Activated T-cell treated with anti-CD3 and anti-CD28 coated beads, Interleukin-2, amount 50 U/mL, for 24 hours (primary cell): ENCODE data around the gene LONP2.

ENCODE experiments used
- DNase-seq: peaks from one replicate; pipeline ENCODE4 v3.0.0-alpha.2; 2020
- H3K27ac Mint-ChIP-seq: 2 replicates; pipeline ENCODE4 v1.8.0; 2020; ENCODE audit warnings: mild to moderate bottlenecking, mixed read lengths
- H3K27me3 Mint-ChIP-seq: 2 replicates; pipeline ENCODE4 v1.8.0; 2020; ENCODE audit warnings: mixed read lengths
- H3K36me3 Mint-ChIP-seq: 2 replicates; pipeline ENCODE4 v1.8.0; 2020; ENCODE audit warnings: low read depth, mixed read lengths
- H3K4me1 Mint-ChIP-seq: 2 replicates; pipeline ENCODE4 v1.8.0; 2020; ENCODE audit warnings: low read depth, mixed read lengths
- H3K4me3 Mint-ChIP-seq: 2 replicates; pipeline ENCODE4 v1.8.0; 2020; ENCODE audit warnings: mild to moderate bottlenecking, moderate library complexity, mixed read lengths
- H3K9me3 Mint-ChIP-seq: 2 replicates; pipeline ENCODE4 v1.8.0; 2020; ENCODE audit warnings: mixed read lengths

LONP2 gene

DNA sequence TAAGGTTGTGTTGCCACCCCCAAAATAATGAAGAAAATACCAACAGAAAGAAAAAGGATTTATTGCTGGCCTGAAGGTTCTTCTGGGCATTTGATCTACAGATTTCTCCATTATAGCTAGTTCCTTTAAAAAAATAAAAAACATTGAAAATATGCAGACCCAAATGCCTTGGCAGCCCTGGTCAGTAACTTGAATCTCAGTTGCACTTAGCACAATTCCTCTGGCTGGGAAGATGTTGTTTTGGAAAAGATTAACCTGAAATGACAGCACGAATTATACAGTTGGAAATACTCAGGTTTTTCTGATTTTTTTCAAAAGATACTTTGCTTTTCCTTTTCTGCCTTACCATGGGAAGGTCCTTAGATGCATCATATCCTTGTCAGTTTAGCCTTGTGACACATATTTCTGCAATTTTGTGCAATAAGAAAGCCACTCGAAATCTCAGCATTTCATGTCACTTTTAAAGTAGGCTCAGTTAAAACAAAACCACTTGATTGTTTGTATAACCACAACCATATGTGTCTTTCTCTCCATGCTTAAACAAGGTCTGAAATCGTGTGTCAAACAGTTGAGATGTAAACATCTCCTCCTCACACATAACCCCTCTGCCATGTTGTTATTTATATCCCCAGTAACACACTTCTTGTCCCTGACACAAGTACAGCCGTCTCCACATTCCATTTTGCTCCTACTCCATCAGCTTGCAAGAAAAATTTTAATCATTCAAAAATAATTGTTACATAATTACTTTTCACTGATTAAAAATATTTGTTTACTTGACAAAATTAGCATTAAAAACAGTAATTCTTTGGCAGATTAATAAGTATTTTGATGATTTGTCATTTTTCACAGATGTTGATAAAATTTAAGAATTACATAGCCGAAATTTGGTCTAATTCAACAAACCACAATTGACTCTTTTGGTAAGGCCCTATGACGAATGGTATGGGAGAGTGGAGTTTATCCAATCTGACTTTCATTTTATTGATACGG is 80.0 kb downstream of the LONP2 start:
- H3K4me3 Mint-ChIP-seq = no peak overlapping the region
- H3K9me3 Mint-ChIP-seq = no peaks in the 10 kb centered on the region
- H3K36me3 Mint-ChIP-seq = peaks cover 52% of the 10 kb centered on the region
- H3K27ac Mint-ChIP-seq = peak overlapping the region; percentile 14
- H3K27me3 Mint-ChIP-seq = no peaks in the 10 kb centered on the region
- peaks cover 30% of the 10 kb centered on the region for H3K4me1 Mint-ChIP-seq
- DNase-seq = no peak

GRCh38 chr16:48326915-48327314 is 82.8 kb downstream of the LONP2 start:
- no peak overlapping the region for H3K27ac Mint-ChIP-seq
- peaks cover 64% of the 10 kb centered on the region for H3K36me3 Mint-ChIP-seq
- DNase-seq = no peak
- no peaks in the 10 kb centered on the region for H3K27me3 Mint-ChIP-seq
- no peak overlapping the region for H3K4me3 Mint-ChIP-seq
- no peaks in the 10 kb centered on the region for H3K9me3 Mint-ChIP-seq
- peaks cover 35% of the 10 kb centered on the region for H3K4me1 Mint-ChIP-seq

GRCh38 chr16:48329138-48329537 is 85.0 kb downstream of the LONP2 start:
- peaks cover 25% of the 10 kb centered on the region for H3K4me1 Mint-ChIP-seq
- peaks cover 61% of the 10 kb centered on the region for H3K36me3 Mint-ChIP-seq
- DNase-seq = no peak
- H3K27me3 Mint-ChIP-seq = no peaks in the 10 kb centered on the region
- H3K9me3 Mint-ChIP-seq = no peaks in the 10 kb centered on the region
- no peak overlapping the region for H3K27ac Mint-ChIP-seq
- H3K4me3 Mint-ChIP-seq = no peak overlapping the region

GRCh38 chr16:48330189-48330840 is 86.2 kb downstream of the LONP2 start:
- H3K4me1 Mint-ChIP-seq = peaks cover 20% of the 10 kb centered on the region
- H3K9me3 Mint-ChIP-seq = no peaks in the 10 kb centered on the region
- no peak for DNase-seq
- H3K36me3 Mint-ChIP-seq = peaks cover 62% of the 10 kb centered on the region
- peak overlapping the region; percentile 40 for H3K27ac Mint-ChIP-seq
- no peaks in the 10 kb centered on the region for H3K27me3 Mint-ChIP-seq
- H3K4me3 Mint-ChIP-seq = no peak overlapping the region

GRCh38 chr16:48330841-48331192 is 86.7 kb downstream of the LONP2 start:
- no peaks in the 10 kb centered on the region for H3K9me3 Mint-ChIP-seq
- H3K4me1 Mint-ChIP-seq = peaks cover 19% of the 10 kb centered on the region
- DNase-seq = no peak
- peak overlapping the region; percentile 4 for H3K27ac Mint-ChIP-seq
- H3K36me3 Mint-ChIP-seq = peaks cover 66% of the 10 kb centered on the region
- H3K4me3 Mint-ChIP-seq = no peak overlapping the region
- no peaks in the 10 kb centered on the region for H3K27me3 Mint-ChIP-seq

GRCh38 chr16:48332978-48333377 is 88.9 kb downstream of the LONP2 start:
- peaks cover 75% of the 10 kb centered on the region for H3K36me3 Mint-ChIP-seq
- no peaks in the 10 kb centered on the region for H3K27me3 Mint-ChIP-seq
- peaks cover 17% of the 10 kb centered on the region for H3K4me1 Mint-ChIP-seq
- DNase-seq = no peak
- no peak overlapping the region for H3K27ac Mint-ChIP-seq
- H3K9me3 Mint-ChIP-seq = no peaks in the 10 kb centered on the region
- H3K4me3 Mint-ChIP-seq = no peak overlapping the region

GRCh38 chr16:48334325-48334724 is 90.2 kb downstream of the LONP2 start:
- H3K4me1 Mint-ChIP-seq = peaks cover 17% of the 10 kb centered on the region
- no peaks in the 10 kb centered on the region for H3K27me3 Mint-ChIP-seq
- no peak overlapping the region for H3K4me3 Mint-ChIP-seq
- H3K9me3 Mint-ChIP-seq = no peaks in the 10 kb centered on the region
- H3K36me3 Mint-ChIP-seq = peaks cover 80% of the 10 kb centered on the region
- DNase-seq = no peak
- H3K27ac Mint-ChIP-seq = no peak overlapping the region

DNA sequence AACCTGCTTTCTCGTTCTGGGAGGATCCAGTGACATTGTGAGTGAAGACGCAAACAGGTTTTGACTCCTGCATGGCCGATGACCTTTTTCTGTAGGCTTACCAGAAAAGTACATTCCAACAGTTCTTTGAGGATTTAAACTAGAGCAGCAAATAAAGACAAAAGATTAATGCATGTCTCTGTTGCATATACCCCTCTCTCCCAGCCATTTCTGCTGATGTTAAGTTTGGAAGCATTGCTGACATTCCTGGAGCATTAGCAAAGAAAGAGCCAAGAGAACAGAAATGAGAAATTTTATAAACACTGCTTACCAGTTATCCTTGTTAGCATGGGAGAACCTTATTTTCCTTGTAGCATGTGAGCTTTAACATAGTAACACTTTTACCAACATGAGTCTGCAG is 91.9 kb downstream of the LONP2 start:
- no peak for DNase-seq
- H3K9me3 Mint-ChIP-seq = no peaks in the 10 kb centered on the region
- H3K27ac Mint-ChIP-seq = peak overlapping the region; percentile 16
- H3K27me3 Mint-ChIP-seq = no peaks in the 10 kb centered on the region
- no peak overlapping the region for H3K4me3 Mint-ChIP-seq
- peaks cover 80% of the 10 kb centered on the region for H3K36me3 Mint-ChIP-seq
- peaks cover 14% of the 10 kb centered on the region for H3K4me1 Mint-ChIP-seq

DNA sequence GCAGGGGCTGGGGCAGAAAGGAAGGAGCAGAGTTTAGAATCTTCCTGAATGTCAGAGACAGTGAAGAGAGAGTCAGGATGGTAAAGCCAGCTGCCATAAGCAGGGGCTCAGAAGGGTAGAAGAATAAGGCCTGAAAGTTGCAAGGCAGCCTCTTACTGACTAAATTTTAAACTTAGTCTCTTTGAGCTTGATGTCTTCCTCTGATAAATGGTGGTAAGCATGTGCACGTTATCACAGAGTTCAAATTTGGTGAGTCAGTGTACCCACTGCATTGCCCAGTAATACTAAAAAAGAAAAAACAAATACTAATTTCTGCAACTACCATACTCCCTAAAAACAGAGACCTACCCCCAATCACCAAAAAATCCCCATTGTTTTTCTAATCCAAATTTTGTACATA is 96.0 kb downstream of the LONP2 start:
- DNase-seq = no peak
- Mint-ChIP-seq H3K4me3 (no peak overlapping the region), H3K4me1 (peaks cover 12% of the 10 kb centered on the region), H3K36me3 (peaks cover 86% of the 10 kb centered on the region), H3K27ac (peak overlapping the region; percentile 83), H3K27me3 (no peaks in the 10 kb centered on the region), H3K9me3 (no peaks in the 10 kb centered on the region)

GRCh38 chr16:48342591-48342990 is 98.5 kb downstream of the LONP2 start:
- Mint-ChIP-seq H3K4me1 (peaks cover 23% of the 10 kb centered on the region), H3K4me3 (no peak overlapping the region), H3K36me3 (peaks cover 80% of the 10 kb centered on the region), H3K27ac (peak overlapping the region; percentile 69), H3K27me3 (no peaks in the 10 kb centered on the region), H3K9me3 (no peaks in the 10 kb centered on the region)
- no peak for DNase-seq

DNA sequence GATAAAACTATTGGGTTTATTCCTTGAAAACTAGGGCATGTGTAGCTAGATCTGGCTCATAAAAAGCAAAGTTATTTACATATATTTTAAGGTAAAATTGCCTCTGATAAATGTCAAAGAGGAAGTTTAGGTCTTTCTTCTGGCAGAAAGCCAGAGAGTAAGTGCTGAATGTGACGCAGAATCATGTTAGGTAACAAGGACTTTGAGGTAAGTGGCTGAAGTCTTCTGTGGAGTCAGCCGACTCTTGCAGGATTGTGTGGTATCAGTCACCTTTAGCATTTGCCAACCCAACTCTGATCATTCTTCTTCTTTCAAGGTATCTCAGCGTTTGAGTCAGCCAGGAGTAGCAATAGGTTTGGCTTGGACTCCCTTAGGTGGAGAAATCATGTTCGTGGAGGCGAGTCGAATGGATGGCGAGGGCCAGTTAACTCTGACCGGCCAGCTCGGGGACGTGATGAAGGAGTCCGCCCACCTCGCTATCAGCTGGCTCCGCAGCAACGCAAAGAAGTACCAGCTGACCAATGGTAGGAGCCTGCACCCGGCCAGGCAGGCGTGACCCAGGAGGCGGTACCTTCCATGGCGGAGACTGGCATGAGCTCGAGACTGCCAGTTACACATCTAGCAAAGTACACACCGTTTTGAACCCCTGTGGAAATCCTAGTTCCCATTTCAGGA is 103.2 kb downstream of the LONP2 start:
- no peaks in the 10 kb centered on the region for H3K9me3 Mint-ChIP-seq
- DNase-seq = no peak
- H3K27ac Mint-ChIP-seq = peak overlapping the region; percentile 22
- peaks cover 85% of the 10 kb centered on the region for H3K36me3 Mint-ChIP-seq
- peaks cover 21% of the 10 kb centered on the region for H3K4me1 Mint-ChIP-seq
- H3K4me3 Mint-ChIP-seq = no peak overlapping the region
- H3K27me3 Mint-ChIP-seq = no peaks in the 10 kb centered on the region

DNA sequence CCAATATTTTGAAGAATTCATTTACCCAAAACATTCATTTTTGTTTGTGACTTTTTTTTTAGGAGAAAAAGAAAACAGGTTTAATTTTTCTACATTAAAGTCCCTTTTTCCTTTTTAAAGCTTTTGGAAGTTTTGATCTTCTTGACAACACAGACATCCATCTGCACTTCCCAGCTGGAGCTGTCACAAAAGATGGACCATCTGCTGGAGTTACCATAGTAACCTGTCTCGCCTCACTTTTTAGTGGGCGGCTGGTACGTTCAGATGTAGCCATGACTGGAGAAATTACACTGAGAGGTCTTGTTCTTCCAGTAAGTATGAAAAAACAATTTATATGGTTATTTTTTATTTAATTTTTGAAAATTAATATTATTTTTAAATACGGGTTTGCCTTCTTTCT is 103.9 kb downstream of the LONP2 start:
- no peaks in the 10 kb centered on the region for H3K27me3 Mint-ChIP-seq
- peaks cover 21% of the 10 kb centered on the region for H3K4me1 Mint-ChIP-seq
- H3K4me3 Mint-ChIP-seq = no peak overlapping the region
- no peak for DNase-seq
- H3K27ac Mint-ChIP-seq = peak overlapping the region; percentile 22
- H3K36me3 Mint-ChIP-seq = peaks cover 85% of the 10 kb centered on the region
- H3K9me3 Mint-ChIP-seq = no peaks in the 10 kb centered on the region

DNA sequence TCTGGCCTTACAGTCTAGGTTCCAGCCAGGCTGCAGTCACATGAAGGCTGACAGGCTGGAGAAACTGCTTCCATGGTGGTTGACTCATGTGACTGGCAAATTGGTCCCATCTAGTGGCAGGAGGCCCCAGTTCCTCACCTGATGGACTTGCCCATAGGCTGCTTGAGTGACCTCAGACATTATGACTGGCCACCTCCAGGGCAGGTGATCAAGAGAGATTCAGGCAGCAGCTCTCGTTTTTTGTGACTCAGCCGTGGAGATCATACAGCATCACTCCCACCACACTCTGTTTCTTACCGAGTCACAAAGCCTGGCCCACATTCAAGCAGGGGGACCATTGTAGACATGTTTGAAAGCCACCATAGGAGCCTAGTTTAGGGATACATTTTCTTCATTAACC is 106.6 kb downstream of the LONP2 start:
- Mint-ChIP-seq H3K27ac (peak overlapping the region; percentile 73), H3K9me3 (no peaks in the 10 kb centered on the region), H3K4me1 (peaks cover 42% of the 10 kb centered on the region), H3K4me3 (no peak overlapping the region), H3K27me3 (no peaks in the 10 kb centered on the region), H3K36me3 (peaks cover 85% of the 10 kb centered on the region)
- DNase-seq = no peak

GRCh38 chr16:48352648-48353390 is 108.7 kb downstream of the LONP2 start:
- Mint-ChIP-seq H3K9me3 (no peaks in the 10 kb centered on the region), H3K4me1 (peaks cover 36% of the 10 kb centered on the region), H3K27me3 (no peaks in the 10 kb centered on the region), H3K4me3 (no peak overlapping the region), H3K36me3 (peaks cover 84% of the 10 kb centered on the region), H3K27ac (peak overlapping the region; percentile 78)
- DNase-seq = no peak
